Right atrium auricular region (tissue), 2 donors: ENCODE data around the gene SIGLEC1. TPM values are rescaled to one million over a fixed set of nuclear protein-coding genes. Genes with fewer than 3 reads are reported as not detected.

Source experiments
- DNase-seq: peaks from one replicate; pipeline ENCODE4 v3.0.0-alpha.2; 2019; ENCODE audit warnings: low spot score
- H3K27ac ChIP-seq, 2 donors: fragments of 200-600 bp; sonication (generic); 1 replicate in 1 of 2; 2 replicates in 1 of 2; pipeline ENCODE4 v1.5.1; 2016 to 2019
- H3K27me3 ChIP-seq, 2 donors: fragments of 200-600 bp; sonication (generic); one replicate each; pipeline versions ENCODE4 v1.5.1 to v1.6.0; 2017 to 2019
- H3K36me3 ChIP-seq: fragments of 200-600 bp; sonication (generic); one replicate; pipeline ENCODE4 v1.5.1; 2016
- H3K4me1 ChIP-seq, 2 donors: fragments of 200-600 bp; sonication (generic); one replicate each; pipeline versions ENCODE4 v1.5.1 to v1.6.0; 2017 to 2019
- H3K4me3 ChIP-seq, 2 donors: fragments of 200-600 bp; sonication (generic); 1 replicate in 1 of 2; 2 replicates in 1 of 2; pipeline ENCODE4 v1.5.1; 2017 to 2019; ENCODE audit warnings: mild to moderate bottlenecking in 1 of 2, moderate library complexity in 1 of 2
- H3K9me3 ChIP-seq, 2 donors: fragments of 200-600 bp; sonication (generic); one replicate each; pipeline ENCODE4 v1.5.1; 2019
- total RNA-seq, 2 donors: library from RNA; depleted of rRNA; stranded (reverse); fragments of >200 nt; gene quantifications; one replicate each; pipeline ENCODE4 v1.1.0, GENCODE V29; 2016
- TF ChIP-seq, protein P1 (sequence below), 2 donors: fragments of 200-600 bp; sonication (generic); IDR thresholded peaks; one replicate each; pipeline ENCODE4 v1.5.1; 2019; ENCODE audit warnings: antibody characterized with exemption in 2 of 2

Gene SIGLEC1
- total RNA-seq, 2 donors from 2014 or later: 3.2 to 3.9 TPM

DNA sequence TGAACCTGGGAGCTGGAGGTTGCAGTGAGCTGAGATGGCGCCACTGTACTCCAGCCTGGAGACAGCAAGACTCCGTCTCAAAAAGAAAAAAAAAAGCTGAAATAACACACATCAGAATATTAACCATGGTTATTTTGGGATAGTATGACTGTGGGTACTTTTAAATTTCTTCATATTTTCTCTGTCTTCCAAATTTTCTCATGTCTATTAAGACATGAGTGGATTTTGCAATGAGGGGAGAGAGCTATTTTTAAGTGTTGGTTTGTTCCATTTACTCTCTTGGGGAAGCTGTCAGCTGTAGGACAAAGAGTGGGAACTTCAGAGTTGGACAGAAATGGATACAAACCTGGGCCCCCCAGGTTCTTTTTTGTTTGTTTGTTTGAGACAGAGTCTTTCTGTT is 44.9 kb upstream of the SIGLEC1 start:
- no peaks in the 10 kb centered on the region for H3K27me3 ChIP-seq
- H3K36me3 ChIP-seq: no peaks in the 10 kb centered on the region
- H3K9me3 ChIP-seq: no peaks in the 10 kb centered on the region
- DNase-seq: no peak
- peak overlapping the region; percentile 37 to 45 for H3K27ac ChIP-seq
- peaks cover 0 to 8% of the 10 kb centered on the region in 2 donors for H3K4me1 ChIP-seq
- no peak overlapping the region for H3K4me3 ChIP-seq
- TF ChIP-seq, protein P1, sequence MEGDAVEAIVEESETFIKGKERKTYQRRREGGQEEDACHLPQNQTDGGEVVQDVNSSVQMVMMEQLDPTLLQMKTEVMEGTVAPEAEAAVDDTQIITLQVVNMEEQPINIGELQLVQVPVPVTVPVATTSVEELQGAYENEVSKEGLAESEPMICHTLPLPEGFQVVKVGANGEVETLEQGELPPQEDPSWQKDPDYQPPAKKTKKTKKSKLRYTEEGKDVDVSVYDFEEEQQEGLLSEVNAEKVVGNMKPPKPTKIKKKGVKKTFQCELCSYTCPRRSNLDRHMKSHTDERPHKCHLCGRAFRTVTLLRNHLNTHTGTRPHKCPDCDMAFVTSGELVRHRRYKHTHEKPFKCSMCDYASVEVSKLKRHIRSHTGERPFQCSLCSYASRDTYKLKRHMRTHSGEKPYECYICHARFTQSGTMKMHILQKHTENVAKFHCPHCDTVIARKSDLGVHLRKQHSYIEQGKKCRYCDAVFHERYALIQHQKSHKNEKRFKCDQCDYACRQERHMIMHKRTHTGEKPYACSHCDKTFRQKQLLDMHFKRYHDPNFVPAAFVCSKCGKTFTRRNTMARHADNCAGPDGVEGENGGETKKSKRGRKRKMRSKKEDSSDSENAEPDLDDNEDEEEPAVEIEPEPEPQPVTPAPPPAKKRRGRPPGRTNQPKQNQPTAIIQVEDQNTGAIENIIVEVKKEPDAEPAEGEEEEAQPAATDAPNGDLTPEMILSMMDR (IDR thresholded peaks at IDR 0.05): no peak

DNA sequence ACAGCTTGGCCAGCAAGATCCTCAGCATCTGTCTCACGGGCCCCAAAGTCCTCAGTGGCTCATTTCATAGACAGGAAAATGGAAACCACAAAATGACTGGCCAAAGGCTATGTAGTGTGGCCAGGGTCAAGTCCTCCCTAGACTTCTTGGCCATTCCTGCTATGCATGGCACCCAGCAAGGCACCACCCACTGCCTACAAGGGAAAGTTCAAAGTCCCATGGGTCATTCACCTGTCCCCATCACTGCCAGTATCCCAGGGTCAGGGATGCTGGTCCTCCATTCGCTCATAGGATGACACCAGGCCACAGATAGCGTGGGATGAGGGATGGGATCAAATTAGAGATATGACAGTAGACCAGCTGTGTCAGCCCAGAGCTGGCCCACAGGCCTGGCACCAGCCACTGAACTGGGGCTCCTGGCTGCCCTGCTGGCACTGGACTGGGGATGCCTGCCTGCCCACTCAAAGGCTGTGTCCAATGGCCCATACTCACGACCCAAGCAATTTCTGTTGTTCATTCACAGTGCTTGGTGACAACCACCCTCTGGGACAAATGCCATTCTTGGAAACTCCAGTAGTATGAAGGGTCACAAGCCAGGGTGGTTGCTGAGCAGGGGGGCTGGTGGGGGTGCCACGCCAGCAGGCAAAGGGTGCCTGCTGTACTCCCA is 43.5 kb upstream of the SIGLEC1 start:
- no peak overlapping the region for H3K4me3 ChIP-seq
- no peak for DNase-seq
- TF ChIP-seq, protein P1 (IDR thresholded peaks at IDR 0.05): no peak
- H3K4me1 ChIP-seq: peaks cover 0 to 17% of the 10 kb centered on the region in 2 donors
- H3K36me3 ChIP-seq: no peaks in the 10 kb centered on the region
- no peak overlapping the region for H3K27ac ChIP-seq
- H3K27me3 ChIP-seq: no peaks in the 10 kb centered on the region
- no peaks in the 10 kb centered on the region for H3K9me3 ChIP-seq

DNA sequence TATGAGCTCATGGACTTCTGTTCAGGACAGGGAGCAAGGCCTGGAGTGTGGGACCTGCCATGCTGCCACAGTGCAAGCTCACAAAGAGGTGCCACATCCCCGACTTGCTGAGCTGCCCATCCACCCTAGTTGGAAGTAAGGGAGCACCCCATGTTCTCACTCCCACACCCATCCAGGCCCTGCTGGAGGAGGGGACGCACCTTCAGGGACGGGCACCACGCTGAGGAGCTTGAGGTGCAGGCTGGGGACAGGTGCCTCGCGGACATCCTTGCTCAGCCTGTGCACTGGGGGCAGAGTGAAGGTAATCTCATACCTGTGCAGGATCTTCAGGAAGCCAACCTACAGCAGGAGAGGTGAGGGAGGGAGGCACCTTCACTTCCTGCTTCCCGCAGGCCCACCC is 42.9 kb upstream of the SIGLEC1 start:
- TF ChIP-seq, protein P1 (IDR thresholded peaks at IDR 0.05): no peak
- H3K27ac ChIP-seq: no peak overlapping the region
- H3K27me3 ChIP-seq: no peaks in the 10 kb centered on the region
- H3K9me3 ChIP-seq: no peaks in the 10 kb centered on the region
- no peak overlapping the region for H3K4me3 ChIP-seq
- peaks cover 0 to 18% of the 10 kb centered on the region in 2 donors for H3K4me1 ChIP-seq
- H3K36me3 ChIP-seq: no peaks in the 10 kb centered on the region
- no peak for DNase-seq

DNA sequence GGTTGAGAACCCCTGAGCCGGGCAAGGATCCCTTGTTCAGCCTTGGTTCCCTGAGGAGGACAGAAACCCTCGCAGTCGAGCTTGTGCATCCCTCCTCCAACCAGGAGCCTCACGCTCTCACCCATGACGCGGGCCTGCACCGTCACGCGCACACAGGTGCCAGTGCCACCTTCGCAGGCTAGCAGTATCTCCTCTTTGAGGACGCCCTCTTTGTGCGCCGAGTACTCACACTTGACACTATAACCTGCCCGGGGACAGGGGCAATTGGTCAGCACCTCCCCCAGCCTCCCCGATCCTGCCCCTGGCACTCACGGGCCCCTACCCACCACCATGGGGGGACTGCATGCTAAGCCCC is 41.9 kb upstream of the SIGLEC1 start:
- DNase-seq: no peak
- Histone ChIP-seq H3K4me1 (peaks cover 0 to 29% of the 10 kb centered on the region in 2 donors), H3K4me3 (no peak overlapping the region), H3K27ac (no peak overlapping the region), H3K36me3 (no peaks in the 10 kb centered on the region), H3K9me3 (no peaks in the 10 kb centered on the region), H3K27me3 (no peaks in the 10 kb centered on the region)
- TF ChIP-seq, protein P1 (IDR thresholded peaks at IDR 0.05): no peak

DNA sequence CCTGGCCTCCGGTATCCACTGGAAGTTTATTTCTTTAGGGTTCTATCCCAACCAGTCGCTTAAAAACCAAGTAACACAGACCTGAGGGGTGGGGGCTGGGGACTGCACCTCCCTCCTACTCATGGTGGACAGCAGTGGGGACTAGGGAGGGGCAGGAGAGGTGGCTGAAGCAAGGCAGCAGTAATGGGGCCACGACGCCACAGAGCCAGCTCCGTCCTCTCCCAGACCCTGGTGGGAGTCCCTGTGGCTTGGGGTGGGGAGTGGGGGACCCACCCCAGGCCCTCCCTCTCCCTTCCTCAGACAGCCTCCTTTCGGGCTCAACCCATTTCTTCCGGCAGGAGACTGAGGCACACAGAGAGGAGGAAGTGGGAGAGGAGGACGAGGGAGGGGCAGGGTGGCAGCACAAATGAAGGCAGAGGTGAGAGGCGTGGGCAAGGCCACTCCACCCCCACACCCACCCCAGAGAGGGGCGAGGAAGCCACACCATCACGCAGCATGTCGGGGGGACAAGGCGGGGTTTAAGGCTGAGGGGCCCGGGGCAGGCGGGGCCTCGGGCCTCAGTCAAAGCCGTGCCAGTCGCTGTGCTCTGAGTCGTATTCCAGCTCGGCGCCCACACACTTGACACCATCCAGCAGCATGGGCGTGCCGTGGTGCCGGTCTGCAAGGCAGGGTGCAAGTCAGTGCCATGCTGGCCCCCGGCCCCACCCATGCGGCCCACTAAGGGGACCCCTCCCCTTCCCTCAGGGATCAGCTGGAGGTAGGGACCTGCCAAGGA is 41.3 kb upstream of the SIGLEC1 start:
- Histone ChIP-seq H3K27me3 (no peaks in the 10 kb centered on the region), H3K36me3 (no peaks in the 10 kb centered on the region), H3K9me3 (no peaks in the 10 kb centered on the region), H3K27ac (no peak overlapping the region), H3K4me1 (peaks cover 0 to 29% of the 10 kb centered on the region in 2 donors), H3K4me3 (no peak overlapping the region)
- TF ChIP-seq, protein P1 (IDR thresholded peaks at IDR 0.05): no peak
- DNase-seq: no peak
